H9 (cell line): ENCODE measurements around the gene SH3RF2. TPM values are rescaled to one million over a fixed set of nuclear protein-coding genes. Genes with fewer than 3 reads are reported as not detected.

Source experiments
- DNase-seq: peaks from one replicate; pipeline ENCODE4 v3.0.0-alpha.2; 2017
- H2AFZ ChIP-seq: one replicate; pipeline ENCODE4 v1.6.1; 2013; ENCODE audit warnings: mild to moderate bottlenecking, low read length, control low read depth, moderate library complexity
- H2AK5ac ChIP-seq: 2 replicates; pipeline ENCODE4 v1.6.1; 2013; ENCODE audit warnings: low read length, control low read depth, mixed read lengths; ENCODE audit not compliant: insufficient read length
- H2BK120ac ChIP-seq: one replicate; pipeline ENCODE4 v1.6.1; 2013; ENCODE audit warnings: low read depth, mild to moderate bottlenecking, low read length, control low read depth, inconsistent platforms; ENCODE audit not compliant: poor library complexity, severe bottlenecking
- H2BK12ac ChIP-seq: 2 replicates; pipeline ENCODE4 v1.6.1; 2013; ENCODE audit warnings: low read length, control low read depth, mixed read lengths, low read depth; ENCODE audit not compliant: insufficient read length
- H2BK15ac ChIP-seq: 2 replicates; pipeline ENCODE4 v1.6.1; 2013; ENCODE audit warnings: low read depth, low read length, control low read depth
- H2BK20ac ChIP-seq: one replicate; pipeline ENCODE4 v1.6.1; 2013; ENCODE audit warnings: low read depth, mild to moderate bottlenecking, low read length, control low read depth, inconsistent platforms; ENCODE audit not compliant: poor library complexity, severe bottlenecking
- H2BK5ac ChIP-seq: 2 replicates; pipeline ENCODE4 v1.6.1; 2013; ENCODE audit warnings: low read length, control low read depth, mixed read lengths; ENCODE audit not compliant: insufficient read length
- H3K14ac ChIP-seq: 2 replicates; pipeline ENCODE4 v1.6.1; 2013; ENCODE audit warnings: low read length, control low read depth; ENCODE audit not compliant: insufficient read depth
- H3K18ac ChIP-seq: 2 replicates; pipeline ENCODE4 v1.6.1; 2013; ENCODE audit warnings: low read depth, mild to moderate bottlenecking, mixed read lengths, low read length, control low read depth; ENCODE audit not compliant: insufficient read length
- H3K23ac ChIP-seq: 2 replicates; pipeline ENCODE4 v1.6.1; 2013; ENCODE audit warnings: low read length, control low read depth, mixed read lengths, low read depth; ENCODE audit not compliant: insufficient read length
- H3K23me2 ChIP-seq: 2 replicates; pipeline ENCODE4 v1.6.1; 2013; ENCODE audit warnings: low read depth, mild to moderate bottlenecking, mixed read lengths, low read length, control low read depth; ENCODE audit not compliant: insufficient read length, poor library complexity, severe bottlenecking
- H3K27ac ChIP-seq: 2 replicates; pipeline ENCODE4 v1.5.1; 2013; ENCODE audit warnings: low read length, control low read depth, mixed read lengths, low read depth; ENCODE audit not compliant: insufficient read length
- H3K27me3 ChIP-seq: 2 replicates; pipeline ENCODE4 v1.6.1; 2013; ENCODE audit warnings: low read length, control low read depth, inconsistent platforms; ENCODE audit not compliant: insufficient read depth
- H3K4ac ChIP-seq: 2 replicates; pipeline ENCODE4 v1.6.1; 2013; ENCODE audit warnings: low read depth, mild to moderate bottlenecking, control low read depth, inconsistent platforms, low read length, moderate library complexity
- H3K4me1 ChIP-seq: 2 replicates; pipeline ENCODE4 v1.6.1; 2013; ENCODE audit warnings: low read length, control low read depth, inconsistent platforms; ENCODE audit not compliant: insufficient read depth
- H3K4me2 ChIP-seq: 2 replicates; pipeline ENCODE4 v1.6.1; 2013; ENCODE audit warnings: low read length, control low read depth, mixed read lengths; ENCODE audit not compliant: insufficient read length, insufficient read depth
- H3K56ac ChIP-seq: 2 replicates; pipeline ENCODE4 v1.6.1; 2013; ENCODE audit warnings: low read depth, mild to moderate bottlenecking, mixed read lengths, low read length, control low read depth; ENCODE audit not compliant: insufficient read length
- H3K79me1 ChIP-seq: 2 replicates; pipeline ENCODE4 v1.6.1; 2013; ENCODE audit warnings: low read depth, mild to moderate bottlenecking, moderate library complexity, low read length, control low read depth, inconsistent platforms; ENCODE audit not compliant: insufficient read depth, poor library complexity, severe bottlenecking
- H3K79me2 ChIP-seq: 2 replicates; pipeline ENCODE4 v1.6.1; 2013; ENCODE audit warnings: low read length, control low read depth, inconsistent platforms; ENCODE audit not compliant: insufficient read depth
- H3K9ac ChIP-seq: 2 replicates; pipeline ENCODE4 v1.6.1; 2013; ENCODE audit warnings: low read length, control low read depth, mixed read lengths; ENCODE audit not compliant: insufficient read length; ENCODE audit errors: extremely low read depth
- H3K9me3 ChIP-seq: one replicate; pipeline ENCODE4 v1.6.1; 2013; ENCODE audit warnings: low read depth, low read length, inconsistent platforms; ENCODE audit not compliant: control insufficient read depth
- H3T11ph ChIP-seq: one replicate; pipeline ENCODE4 v1.6.1; 2013; ENCODE audit warnings: mild to moderate bottlenecking, low read length, control low read depth, inconsistent platforms
- H4K20me1 ChIP-seq: one replicate; pipeline ENCODE4 v1.6.1; 2013; ENCODE audit not compliant: control insufficient read depth, insufficient read length, insufficient read depth
- H4K5ac ChIP-seq: 2 replicates; pipeline ENCODE4 v1.6.1; 2013; ENCODE audit warnings: low read depth, mild to moderate bottlenecking, mixed read lengths, low read length, control low read depth; ENCODE audit not compliant: insufficient read length
- H4K8ac ChIP-seq: replicated peaks from 2 replicates; pipeline ENCODE4 v1.6.1; 2013; ENCODE audit warnings: low read length, control low read depth, mixed read lengths, low read depth; ENCODE audit not compliant: insufficient read length
- H4K91ac ChIP-seq: 2 replicates; pipeline ENCODE4 v1.6.1; 2013; ENCODE audit warnings: low read depth, mild to moderate bottlenecking, moderate library complexity, mixed read lengths, low read length, control low read depth; ENCODE audit not compliant: insufficient read length
- H3K27ac Mint-ChIP-seq, 3 experiments: 2 replicates in 2 of 3; 3 replicates in 1 of 3; pipeline ENCODE4 v1.8.0; 2020 to 2021; ENCODE audit warnings: mixed read lengths in 3 of 3, mild to moderate bottlenecking in 1 of 3, moderate library complexity in 1 of 3
- H3K27me3 Mint-ChIP-seq: 2 replicates; pipeline ENCODE4 v1.8.0; 2021; ENCODE audit warnings: low read depth, mild to moderate bottlenecking, moderate library complexity, mixed read lengths
- H3K36me3 Mint-ChIP-seq, 3 experiments: 2 replicates in 2 of 3; 3 replicates in 1 of 3; pipeline ENCODE4 v1.8.0; 2020 to 2021; ENCODE audit warnings: low read depth in 3 of 3, mixed read lengths in 3 of 3; ENCODE audit not compliant: insufficient read depth in 1 of 3
- H3K4me1 Mint-ChIP-seq, 2 experiments: 2 replicates each; pipeline ENCODE4 v1.8.0; 2020; ENCODE audit warnings: mixed read lengths in 2 of 2
- H3K4me3 Mint-ChIP-seq, 2 experiments: 2 replicates in 1 of 2; 3 replicates in 1 of 2; pipeline ENCODE4 v1.8.0; 2020 to 2021; ENCODE audit warnings: mild to moderate bottlenecking in 2 of 2, mixed read lengths in 2 of 2, moderate library complexity in 1 of 2
- H3K9me3 Mint-ChIP-seq, 2 experiments: 2 replicates in 1 of 2; 3 replicates in 1 of 2; pipeline ENCODE4 v1.8.0; 2020; ENCODE audit warnings: mild to moderate bottlenecking in 2 of 2, mixed read lengths in 2 of 2, moderate library complexity in 1 of 2
- CTCF ChIP-seq: fragments of 200-600 bp; sonication (generic); conservative IDR thresholded peaks from 3 replicates; pipeline ENCODE4 v1.8.0; 2021; ENCODE audit warnings: antibody characterized with exemption, mild to moderate bottlenecking
- WGBS: extraction: QIAGEN DNeasy Blood & Tissue Kit; methylation state at CpG from one replicate; pipeline ENCODE4 v1.1.7; 2013; ENCODE audit warnings: missing lambda C conversion rate, low lambda C conversion rate, mixed read lengths; ENCODE audit not compliant: insufficient read length; ENCODE audit errors: extremely low coverage; 5-methylcytosine and 5-hydroxymethylcytosine counted together
- total RNA-seq: library from RNA; stranded (reverse); gene quantifications from 2 replicates; pipeline ENCODE4 v1.2.1, GENCODE V29; 2021

SH3RF2 gene
- total RNA-seq, 1 experiment from 2014 or later: 0.66 TPM

GRCh38 chr5:146072595-146072994 is 136.2 kb downstream of the SH3RF2 start:
- DNase-seq: no peak
- no peak overlapping the region for H4K91ac ChIP-seq
- H3K27ac Mint-ChIP-seq: no peak overlapping the region
- H3T11ph ChIP-seq: no peak overlapping the region
- H3K4me1 Mint-ChIP-seq: peaks cover 49 to 54% of the 10 kb centered on the region in 2 experiments
- H3K18ac ChIP-seq: no peak overlapping the region
- H2BK5ac ChIP-seq: no peak overlapping the region
- no peaks in the 10 kb centered on the region for H4K20me1 ChIP-seq
- peaks cover 33% of the 10 kb centered on the region for H3K27me3 Mint-ChIP-seq
- H3K36me3 Mint-ChIP-seq: no peaks in the 10 kb centered on the region; a peak in 1 of 7 replicates
- no peak overlapping the region for H2BK12ac ChIP-seq
- H3K4me2 ChIP-seq: no peak overlapping the region
- H3K79me2 ChIP-seq: no peaks in the 10 kb centered on the region
- H2BK120ac ChIP-seq: no peak overlapping the region
- no peaks in the 10 kb centered on the region for H3K9me3 ChIP-seq
- H2AK5ac ChIP-seq: no peak overlapping the region
- H3K14ac ChIP-seq: no peak overlapping the region
- H3K23me2 ChIP-seq: no peaks in the 10 kb centered on the region
- no peak overlapping the region for H3K4me3 Mint-ChIP-seq
- no peak overlapping the region for H2AFZ ChIP-seq
- no peak overlapping the region for H4K8ac ChIP-seq
- no peaks in the 10 kb centered on the region; a peak in 1 of 5 replicates for H3K9me3 Mint-ChIP-seq
- H3K9ac ChIP-seq: no peak overlapping the region
- WGBS: no CpG with 5 or more reads among the region's 2 CpGs
- no peak for TF ChIP-seq CTCF
- H2BK20ac ChIP-seq: no peak overlapping the region
- no peak overlapping the region for H2BK15ac ChIP-seq
- H4K5ac ChIP-seq: no peak overlapping the region
- H3K56ac ChIP-seq: no peak overlapping the region
- peaks cover 15% of the 10 kb centered on the region; the same call in 1 of the 2 replicates for H3K4me1 ChIP-seq
- H3K27ac ChIP-seq: no peak overlapping the region
- H3K27me3 ChIP-seq: no peaks in the 10 kb centered on the region; the same call in 1 of the 2 replicates
- H3K23ac ChIP-seq: no peak overlapping the region
- no peaks in the 10 kb centered on the region for H3K79me1 ChIP-seq
- no peak overlapping the region for H3K4ac ChIP-seq
